HL-60 (cell line): Measurements from ENCODE around the gene NEIL1.
"Not testable (repeated sequence)": the region's sequence is repeated elsewhere in the genome, so short reads cannot be mapped to it uniquely, and the experiment has no call there.

Experiments
- DNase-seq, 2 experiments: peaks; one replicate each; pipeline ENCODE4 v3.0.0-alpha.2; 2010 to 2020; ENCODE audit warnings: low read depth in 1 of 2, low spot score in 1 of 2
- H3K27ac ChIP-seq: fragments of 250-450 bp; sonication (Bioruptor Pico); replicated peaks from 2 replicates; pipeline ENCODE4 v1.5.1; 2020; ENCODE audit warnings: mild to moderate bottlenecking, moderate library complexity
- H3K27me3 ChIP-seq: fragments of 250-450 bp; sonication (Bioruptor Pico); 2 replicates; pipeline ENCODE4 v1.5.1; 2021; ENCODE audit warnings: mild to moderate bottlenecking, moderate library complexity; ENCODE audit not compliant: insufficient read depth, poor library complexity, severe bottlenecking
- H3K4me3 ChIP-seq: replicated peaks from 2 replicates; pipeline ENCODE4 v1.5.1; 2011; ENCODE audit warnings: mild to moderate bottlenecking, control low read depth, low read length; ENCODE audit not compliant: insufficient read depth
- CTCF ChIP-seq: IDR thresholded peaks from one replicate; pipeline ENCODE4 v1.5.1; 2011; ENCODE audit warnings: low read length, control low read depth, inconsistent platforms; ENCODE audit not compliant: insufficient read depth
- GABPA ChIP-seq: IDR thresholded peaks from 2 replicates; pipeline ENCODE4 v1.6.1; 2012; ENCODE audit warnings: low read depth
- POLR2AphosphoS5 ChIP-seq: IDR thresholded peaks from 2 replicates; pipeline ENCODE4 v1.6.1; 2012; ENCODE audit warnings: low read depth
- REST ChIP-seq: IDR thresholded peaks from 2 replicates; pipeline ENCODE4 v1.6.1; 2012; ENCODE audit warnings: low read depth; ENCODE audit not compliant: insufficient replicate concordance
- SPI1 ChIP-seq: IDR thresholded peaks from 2 replicates; pipeline ENCODE4 v1.6.1; 2012; ENCODE audit warnings: low read depth, mild to moderate bottlenecking, borderline replicate concordance

Gene NEIL1

GRCh38 chr15:75371901-75372688 is 25.3 kb downstream of the NEIL1 start:
- DNase-seq: no peak
- TF ChIP-seq CTCF (no peak), SPI1 (no peak), REST (no peak), GABPA (no peak), POLR2AphosphoS5 (no peak)
- Histone ChIP-seq H3K27ac (no peak overlapping the region), H3K27me3 (no peaks in the 10 kb centered on the region), H3K4me3 (no peak overlapping the region)

- Histone ChIP-seq H3K27me3 (no peaks in the 10 kb centered on the region), H3K4me3 (no peak overlapping the region), H3K27ac (no peak overlapping the region)
- no peak for TF ChIP-seq GABPA
- TF ChIP-seq REST: no peak
- no peak for TF ChIP-seq SPI1
- no peak for TF ChIP-seq CTCF
- no peak for TF ChIP-seq POLR2AphosphoS5
- DNase-seq: no peak
Observed at GRCh38 chr15:75380773-75381172, 33.9 kb downstream of the NEIL1 start.

- not testable (repeated sequence) for H3K4me3 ChIP-seq, H3K27ac ChIP-seq, H3K27me3 ChIP-seq, DNase-seq
Observed at GRCh38 chr15:75383986-75384385, 37.1 kb downstream of the NEIL1 start.

GRCh38 chr15:75389791-75390382 is 43.0 kb downstream of the NEIL1 start:
- DNase-seq: no peak
- TF ChIP-seq SPI1: no peak
- TF ChIP-seq GABPA: no peak
- no peak for TF ChIP-seq POLR2AphosphoS5
- no peak for TF ChIP-seq CTCF
- no peak for TF ChIP-seq REST
- no peak overlapping the region for H3K4me3 ChIP-seq
- no peak overlapping the region for H3K27ac ChIP-seq
- no peaks in the 10 kb centered on the region for H3K27me3 ChIP-seq
